ENCODE data around the gene UBFD1. TPM values are rescaled to one million over a fixed set of nuclear protein-coding genes. Genes with fewer than 3 reads are reported as not detected.
"Not testable (repeated sequence)": the region's sequence is repeated elsewhere in the genome, so short reads cannot be mapped to it uniquely, and the experiment has no call there.

UBFD1 gene
- total RNA-seq (10 to 100 TPM; 43.8 to 55.4 TPM), polyA plus RNA-seq (10 to 100 TPM; 12.3 to 12.8 TPM)
- long read RNA-seq, donor 1, partial matches to known transcripts, result 0 of 24 reads
- long read RNA-seq, donor 1, other reads (novel, unspliced or antisense), result 24 of 24 reads
- long read RNA-seq, donor 2, full-length matches to known transcripts, result 9 of 21 reads
- long read RNA-seq, donor 2, partial matches to known transcripts, result 1 of 21 reads
- long read RNA-seq, donor 2, other reads (novel, unspliced or antisense), result 11 of 21 reads

GRCh38 chr16:23556881-23557778 is at the start of gene UBFD1, which contains the start of gene EARS2:
Gene UBFD1 (plus strand): TSS chr16:23557727. CDS start chr16:23557743, 16 bp downstream.
Gene EARS2 (minus strand): TSS chr16:23557350. CDS start chr16:23557343, 7 bp downstream.
- peak within 1 kb of the TSS; percentile 73 to 83 for H3K4me3 ChIP-seq (ENCODE audit: low read length in 2 of 2)
- WGBS, 2 donors, result 2% methylated on average over 63 to 65 of the region's 65 CpGs
- intact Hi-C loops (cut with DNase I), result loop anchor here in 1 of 2 donors (5.0 kb wide), 3 partner anchors 40 to 105 kb away; partner anchors contain the start of genes COG7 and NDUFAB1
- H3K36me3 ChIP-seq (ENCODE audit: control insufficient read depth in 1 of 2, insufficient read depth in 2 of 2, low read length in 1 of 2), result peaks cover 0 to 5% of the 10 kb centered on the region in 2 donors
- no peaks in the 10 kb centered on the region for H3K27me3 ChIP-seq (ENCODE audit: control insufficient read depth in 1 of 2, insufficient read depth in 2 of 2, low read length in 1 of 2)
- DNase-seq (peak; percentile 99), ATAC-seq (ENCODE audit: low FRiP score) (peak; percentile 98)
- H3K27ac ChIP-seq (ENCODE audit: low read depth in 1 of 2, low read length in 2 of 2), result peak within 1 kb of the TSS; percentile 14 to 68
- H3K9me3 ChIP-seq (ENCODE audit: control insufficient read depth, low read length), result no peaks in the 10 kb centered on the region
- H3K4me1 ChIP-seq (ENCODE audit: control insufficient read depth in 1 of 2, insufficient read depth in 2 of 2, low read length in 2 of 2), result peaks cover 0 to 2% of the 10 kb centered on the region in 2 donors

GRCh38 chr16:23508589-23509440 is 48.7 kb upstream of the UBFD1 start:
- ATAC-seq (ENCODE audit: low FRiP score), result no peak
- H3K27me3 ChIP-seq (ENCODE audit: control insufficient read depth in 1 of 2, insufficient read depth in 2 of 2, low read length in 1 of 2), result no peaks in the 10 kb centered on the region
- peak overlapping the region in 1 of 2 donors; percentile 13 for H3K27ac ChIP-seq (ENCODE audit: low read depth in 1 of 2, low read length in 2 of 2)
- H3K36me3 ChIP-seq (ENCODE audit: control insufficient read depth in 1 of 2, insufficient read depth in 2 of 2, low read length in 1 of 2), result no peaks in the 10 kb centered on the region
- H3K4me1 ChIP-seq (ENCODE audit: control insufficient read depth in 1 of 2, insufficient read depth in 2 of 2, low read length in 2 of 2), result peaks cover 0 to 2% of the 10 kb centered on the region in 2 donors
- H3K9me3 ChIP-seq (ENCODE audit: control insufficient read depth, low read length), result no peaks in the 10 kb centered on the region
- intact Hi-C loops (cut with DNase I), result loop anchor here in 1 of 2 donors (5.0 kb wide), 1 partner anchor 48 kb away; the partner anchor contains the start of genes EARS2 and UBFD1
- peak in 1 of 2 donors; percentile 47 for DNase-seq
- WGBS, 2 donors, result 1 to 3% methylated on average over 28 of the region's 28 CpGs
- peak overlapping the region; percentile 81 to 86 for H3K4me3 ChIP-seq (ENCODE audit: low read length in 2 of 2)

- peak overlapping the region; percentile 81 to 86 for H3K4me3 ChIP-seq (ENCODE audit: low read length in 2 of 2)
- no peaks in the 10 kb centered on the region for H3K4me1 ChIP-seq (ENCODE audit: control insufficient read depth in 1 of 2, insufficient read depth in 2 of 2, low read length in 2 of 2)
- H3K27ac ChIP-seq (ENCODE audit: low read depth in 1 of 2, low read length in 2 of 2), result no peak overlapping the region
Measured at GRCh38 chr16:23509441-23509754, 48.1 kb upstream of the UBFD1 start.

GRCh38 chr16:23509782-23510163 is 47.8 kb upstream of the UBFD1 start:
- peak; percentile 33 for ATAC-seq (ENCODE audit: low FRiP score)
- peaks cover 0 to under 1% of the 10 kb centered on the region in 2 donors for H3K36me3 ChIP-seq (ENCODE audit: control insufficient read depth in 1 of 2, insufficient read depth in 2 of 2, low read length in 1 of 2)
- 0 to 1% methylated on average over 12 to 17 of the region's 17 CpGs for WGBS, 2 donors
- DNase-seq, result peak in 1 of 2 donors; percentile 36
- no peaks in the 10 kb centered on the region for H3K4me1 ChIP-seq (ENCODE audit: control insufficient read depth in 1 of 2, insufficient read depth in 2 of 2, low read length in 2 of 2)
- peak overlapping the region; percentile 81 to 86 for H3K4me3 ChIP-seq (ENCODE audit: low read length in 2 of 2)
- no peaks in the 10 kb centered on the region for H3K9me3 ChIP-seq (ENCODE audit: control insufficient read depth, low read length)
- intact Hi-C loops (cut with DNase I), result loop anchor here in 1 of 2 donors (5.0 kb wide), 1 partner anchor 48 kb away; the partner anchor contains the start of genes EARS2 and UBFD1
- no peaks in the 10 kb centered on the region for H3K27me3 ChIP-seq (ENCODE audit: control insufficient read depth in 1 of 2, insufficient read depth in 2 of 2, low read length in 1 of 2)
- no peak overlapping the region for H3K27ac ChIP-seq (ENCODE audit: low read depth in 1 of 2, low read length in 2 of 2)

More at GRCh38 chr16:23509441-23509754, 48.1 kb upstream of the UBFD1 start:
- ATAC-seq (ENCODE audit: low FRiP score) (no peak), DNase-seq (no peak)
- H3K36me3 ChIP-seq (ENCODE audit: control insufficient read depth in 1 of 2, insufficient read depth in 2 of 2, low read length in 1 of 2), result no peaks in the 10 kb centered on the region
- H3K27me3 ChIP-seq (ENCODE audit: control insufficient read depth in 1 of 2, insufficient read depth in 2 of 2, low read length in 1 of 2), result no peaks in the 10 kb centered on the region
- no peaks in the 10 kb centered on the region for H3K9me3 ChIP-seq (ENCODE audit: control insufficient read depth, low read length)
- intact Hi-C loops (cut with DNase I), result loop anchor here in 1 of 2 donors (5.0 kb wide), 1 partner anchor 48 kb away; the partner anchor contains the start of genes EARS2 and UBFD1
- 1 to 4% methylated on average over 5 of the region's 5 CpGs for WGBS, 2 donors

GRCh38 chr16:23510164-23510914 is 47.2 kb upstream of the UBFD1 start, which contains the start of gene GGA2:
Gene GGA2 (minus strand): TSS chr16:23510494. CDS start chr16:23510411, 83 bp downstream.
- ATAC-seq (ENCODE audit: low FRiP score) (peak; percentile 94), DNase-seq (peak; percentile 90 to 95)
- H3K4me1 ChIP-seq (ENCODE audit: control insufficient read depth in 1 of 2, insufficient read depth in 2 of 2, low read length in 2 of 2), result no peaks in the 10 kb centered on the region
- intact Hi-C loops (cut with DNase I), result no loop called here
- H3K4me3 ChIP-seq (ENCODE audit: low read length in 2 of 2), result peak within 1 kb of the TSS; percentile 81 to 86
- no peaks in the 10 kb centered on the region for H3K9me3 ChIP-seq (ENCODE audit: control insufficient read depth, low read length)
- H3K27ac ChIP-seq (ENCODE audit: low read depth in 1 of 2, low read length in 2 of 2), result peak within 1 kb of the TSS in 1 of 2 donors; percentile 44
- WGBS, 2 donors, result 1 to 2% methylated on average over 65 to 71 of the region's 71 CpGs
- no peaks in the 10 kb centered on the region for H3K27me3 ChIP-seq (ENCODE audit: control insufficient read depth in 1 of 2, insufficient read depth in 2 of 2, low read length in 1 of 2)
- H3K36me3 ChIP-seq (ENCODE audit: control insufficient read depth in 1 of 2, insufficient read depth in 2 of 2, low read length in 1 of 2), result peaks cover 0 to 2% of the 10 kb centered on the region in 2 donors

GRCh38 chr16:23510915-23511270 is 46.6 kb upstream of the UBFD1 start:
- H3K4me1 ChIP-seq (ENCODE audit: control insufficient read depth in 1 of 2, insufficient read depth in 2 of 2, low read length in 2 of 2); H3K9me3 ChIP-seq (ENCODE audit: control insufficient read depth, low read length); intact Hi-C loops (cut with DNase I); H3K36me3 ChIP-seq (ENCODE audit: control insufficient read depth in 1 of 2, insufficient read depth in 2 of 2, low read length in 1 of 2); H3K27ac ChIP-seq (ENCODE audit: low read depth in 1 of 2, low read length in 2 of 2); DNase-seq; H3K27me3 ChIP-seq (ENCODE audit: control insufficient read depth in 1 of 2, insufficient read depth in 2 of 2, low read length in 1 of 2); ATAC-seq (ENCODE audit: low FRiP score): not testable (repeated sequence)
- WGBS, 2 donors, result 75 to 76% methylated on average over 9 to 10 of the region's 10 CpGs
- peak overlapping the region in 1 of 2 donors; percentile 81 for H3K4me3 ChIP-seq (ENCODE audit: low read length in 2 of 2)

- DNase-seq (no peak), ATAC-seq (ENCODE audit: low FRiP score) (no peak)
- 80 to 86% methylated on average over 7 of the region's 7 CpGs for WGBS, 2 donors
- Histone ChIP-seq H3K27me3 (ENCODE audit: control insufficient read depth in 1 of 2, insufficient read depth in 2 of 2, low read length in 1 of 2) (no peaks in the 10 kb centered on the region), H3K27ac (ENCODE audit: low read depth in 1 of 2, low read length in 2 of 2) (no peak overlapping the region), H3K9me3 (ENCODE audit: control insufficient read depth, low read length) (no peaks in the 10 kb centered on the region), H3K4me1 (ENCODE audit: control insufficient read depth in 1 of 2, insufficient read depth in 2 of 2, low read length in 2 of 2) (no peaks in the 10 kb centered on the region), H3K36me3 (ENCODE audit: control insufficient read depth in 1 of 2, insufficient read depth in 2 of 2, low read length in 1 of 2) (peaks cover 0 to 2% of the 10 kb centered on the region in 2 donors), H3K4me3 (ENCODE audit: low read length in 2 of 2) (no peak overlapping the region)
- intact Hi-C loops (cut with DNase I), result no loop called here
Measured at GRCh38 chr16:23511731-23512130, 45.8 kb upstream of the UBFD1 start.
